SKM-1 (cell line): ENCODE data around the gene VEGFB.

Experiments
- DNase-seq: peaks from one replicate; lab custom pipeline; 2025; ENCODE audit not compliant: unreplicated experiment; lab: John Stamatoyannopoulos, UW

The VEGFB gene

DNA sequence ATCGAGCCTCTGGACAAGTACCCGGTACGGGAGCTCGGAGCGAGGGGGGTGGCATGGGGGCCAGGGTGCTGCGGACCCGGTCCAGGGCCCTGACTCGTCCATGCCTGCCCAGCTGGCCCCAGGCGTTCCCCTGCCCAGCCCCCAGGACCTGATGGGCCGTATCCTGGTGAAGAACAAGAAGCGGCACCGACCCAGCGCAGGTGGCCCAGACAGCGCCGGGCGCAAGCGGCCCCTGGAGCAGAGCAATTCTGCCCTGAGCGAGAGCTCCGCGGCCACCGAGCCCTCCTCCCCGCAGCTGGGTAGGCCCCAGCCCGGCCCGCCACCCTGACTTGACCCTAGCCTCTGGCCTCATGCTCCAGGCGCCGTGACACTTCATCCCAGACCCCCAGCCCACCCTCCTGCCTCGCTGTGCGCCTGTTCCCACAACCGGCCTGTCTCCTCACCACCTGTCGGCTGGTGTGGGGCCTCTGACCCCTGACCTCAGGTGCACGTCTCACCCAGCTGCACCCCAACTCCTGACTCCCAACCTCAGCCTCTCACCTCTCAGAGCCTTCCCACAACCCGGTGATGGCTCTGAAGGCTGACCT, 24.7 kb downstream of the VEGFB start:
- no peak for DNase-seq

DNA sequence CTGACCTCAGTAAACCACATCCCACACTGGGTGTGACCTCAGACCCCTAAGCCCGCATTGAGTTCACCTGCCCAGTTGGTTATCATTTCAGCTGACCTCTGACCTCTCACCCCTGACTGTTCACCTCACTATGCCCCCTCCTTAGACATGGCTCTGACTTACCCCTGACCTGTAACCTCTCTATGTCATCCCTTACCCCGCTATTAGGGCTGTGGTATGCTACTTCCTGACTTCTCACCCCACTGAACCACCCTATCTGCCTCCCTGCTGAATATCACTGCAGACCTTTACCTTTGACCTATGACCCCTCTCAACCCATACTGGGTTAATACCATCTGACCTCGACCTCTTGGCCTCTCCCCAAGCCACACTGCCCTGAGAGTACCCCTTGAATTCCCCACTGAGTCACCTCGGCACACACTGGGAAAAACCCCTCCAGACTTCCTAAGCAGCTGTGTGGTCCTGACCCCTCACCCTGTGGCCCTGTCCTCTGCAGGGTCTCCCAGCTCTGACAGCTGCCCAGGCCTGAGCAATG, 25.2 kb downstream of the VEGFB start:
- DNase-seq, result no peak

DNA sequence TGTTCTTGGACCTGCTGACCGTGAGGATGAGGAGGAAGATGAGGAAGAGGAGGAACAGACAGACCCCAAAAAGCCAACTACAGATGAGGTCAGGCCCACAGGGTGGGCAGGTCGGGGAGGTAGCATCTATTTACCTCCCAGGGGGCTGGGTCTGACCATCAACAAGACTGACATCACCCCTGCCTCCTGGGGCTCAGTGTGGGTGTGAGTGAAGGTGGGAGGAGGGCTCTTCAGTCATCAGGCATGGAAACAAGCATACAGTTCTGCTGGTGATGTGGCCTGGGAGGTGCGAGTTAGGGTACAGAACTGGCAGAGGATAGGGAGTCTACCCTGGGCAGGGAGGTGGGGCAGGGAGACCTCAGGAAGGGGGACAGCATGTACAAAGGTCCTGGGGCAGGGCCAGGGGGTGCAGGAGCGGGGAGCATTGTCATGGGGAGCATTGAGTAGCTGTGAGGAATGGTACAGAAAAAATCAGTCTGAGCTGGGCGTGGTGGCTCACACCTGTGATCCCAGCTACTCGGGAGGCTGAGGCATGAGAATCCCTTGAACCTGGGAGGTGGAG, 25.8 kb downstream of the VEGFB start:
- no peak for DNase-seq

DNA sequence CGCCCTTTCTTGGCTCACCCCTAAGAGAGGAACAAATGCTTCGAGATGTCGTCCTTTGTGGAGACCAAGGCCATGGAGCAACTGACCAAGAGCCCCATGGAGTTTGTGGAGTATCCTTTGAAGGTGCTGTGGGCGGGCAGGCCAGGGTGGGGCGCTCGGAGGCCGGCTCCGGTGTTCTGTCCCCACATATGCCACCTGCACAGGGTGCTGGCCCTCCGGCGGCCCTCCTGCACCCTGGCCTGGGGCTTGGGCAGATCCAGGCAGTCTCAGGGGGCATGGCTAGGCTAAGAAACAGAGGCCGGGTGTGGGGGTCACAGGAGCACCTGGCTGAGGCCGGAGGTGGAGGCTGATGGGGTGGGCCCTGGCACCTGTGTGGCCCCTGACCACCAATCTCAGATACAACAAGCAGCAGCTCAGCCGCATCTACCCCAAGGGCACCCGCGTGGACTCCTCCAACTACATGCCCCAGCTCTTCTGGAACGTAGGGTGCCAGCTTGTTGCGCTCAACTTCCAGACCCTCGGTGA, 27.2 kb downstream of the VEGFB start:
- no peak for DNase-seq

DNA sequence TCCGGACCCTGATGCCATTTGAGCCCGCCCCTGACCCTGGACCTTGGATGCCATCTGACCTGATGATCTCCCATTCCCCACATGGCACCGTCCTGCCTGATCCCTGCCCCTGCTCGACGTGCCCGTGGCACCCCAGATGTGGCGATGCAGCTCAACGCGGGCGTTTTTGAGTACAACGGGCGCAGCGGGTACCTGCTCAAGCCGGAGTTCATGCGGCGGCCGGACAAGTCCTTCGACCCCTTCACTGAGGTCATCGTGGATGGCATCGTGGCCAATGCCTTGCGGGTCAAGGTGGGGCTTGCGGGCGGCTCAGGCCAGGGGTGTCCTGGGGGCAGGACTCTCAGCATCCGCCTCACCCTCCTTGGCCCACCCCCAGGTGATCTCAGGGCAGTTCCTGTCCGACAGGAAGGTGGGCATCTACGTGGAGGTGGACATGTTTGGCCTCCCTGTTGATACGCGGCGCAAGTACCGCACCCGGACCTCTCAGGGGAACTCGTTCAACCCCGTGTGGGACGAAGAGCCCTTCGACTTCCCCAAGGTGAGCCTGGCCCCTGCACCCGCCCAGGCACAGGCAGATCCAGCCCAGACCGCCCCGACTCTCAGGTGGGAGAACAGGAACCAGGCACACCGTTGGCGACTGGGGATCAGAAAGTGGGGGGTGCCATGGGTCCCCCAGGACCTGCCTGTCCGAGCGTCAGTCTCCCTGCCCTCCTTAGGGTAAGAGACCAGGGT, 28.1 kb downstream of the VEGFB start:
- no peak for DNase-seq

DNA sequence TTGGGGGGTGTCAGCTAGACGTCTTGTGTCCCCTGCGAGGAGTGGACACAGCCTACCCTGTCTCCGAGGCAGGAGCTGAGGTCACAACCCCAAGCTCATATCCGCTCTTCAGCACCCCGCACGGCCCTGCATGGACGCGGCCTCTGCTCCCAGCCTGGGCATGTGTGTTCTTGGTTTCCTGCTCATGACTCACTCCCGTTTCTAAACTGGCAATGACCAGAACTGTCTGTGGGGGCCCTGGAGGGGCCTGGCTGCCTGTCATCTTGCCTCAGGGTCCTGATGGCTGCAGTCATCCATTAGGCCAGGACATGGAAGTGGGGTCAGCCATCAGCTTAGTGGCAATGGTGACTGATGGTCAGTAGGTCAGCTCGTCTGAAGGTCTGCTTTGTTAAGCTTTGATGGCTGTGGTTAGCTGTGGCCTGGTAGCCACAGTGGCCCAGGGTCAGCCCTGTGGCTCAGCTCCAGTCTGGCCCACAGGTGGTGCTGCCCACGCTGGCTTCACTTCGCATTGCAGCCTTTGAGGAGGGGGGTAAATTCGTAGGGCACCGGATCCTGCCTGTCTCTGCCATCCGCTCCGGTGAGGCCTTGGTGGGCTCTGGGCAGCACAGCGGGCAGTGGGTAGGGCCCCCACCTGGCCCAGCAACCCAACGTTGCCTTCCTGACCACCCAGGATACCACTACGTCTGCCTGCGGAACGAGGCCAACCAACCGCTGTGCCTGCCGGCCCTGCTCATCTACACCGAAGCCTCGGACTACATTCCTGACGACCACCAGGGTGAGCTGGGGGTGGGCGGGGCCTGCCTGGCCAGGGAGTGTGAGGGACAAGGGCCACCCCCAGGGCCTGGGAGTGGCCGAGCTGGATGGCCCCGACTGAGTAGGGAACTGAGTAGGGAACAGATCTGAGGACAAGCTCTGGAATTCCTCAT, 28.9 kb downstream of the VEGFB start:
- no peak for DNase-seq

DNA sequence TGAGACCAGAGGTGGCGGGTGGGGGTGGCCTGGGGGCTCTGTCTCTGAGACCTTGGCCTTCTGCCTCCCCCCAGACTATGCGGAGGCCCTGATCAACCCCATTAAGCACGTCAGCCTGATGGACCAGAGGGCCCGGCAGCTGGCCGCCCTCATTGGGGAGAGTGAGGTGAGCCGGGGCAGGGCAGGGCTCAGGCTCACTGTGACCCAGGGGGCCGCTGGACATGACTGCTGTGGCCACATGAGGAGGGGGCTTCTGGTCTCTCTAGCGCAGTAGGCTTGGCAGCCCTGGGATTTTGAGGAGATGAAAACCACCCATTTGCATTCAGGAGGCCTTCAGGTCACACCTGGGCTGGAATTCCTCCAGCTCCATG, 29.5 kb downstream of the VEGFB start:
- no peak for DNase-seq

DNA sequence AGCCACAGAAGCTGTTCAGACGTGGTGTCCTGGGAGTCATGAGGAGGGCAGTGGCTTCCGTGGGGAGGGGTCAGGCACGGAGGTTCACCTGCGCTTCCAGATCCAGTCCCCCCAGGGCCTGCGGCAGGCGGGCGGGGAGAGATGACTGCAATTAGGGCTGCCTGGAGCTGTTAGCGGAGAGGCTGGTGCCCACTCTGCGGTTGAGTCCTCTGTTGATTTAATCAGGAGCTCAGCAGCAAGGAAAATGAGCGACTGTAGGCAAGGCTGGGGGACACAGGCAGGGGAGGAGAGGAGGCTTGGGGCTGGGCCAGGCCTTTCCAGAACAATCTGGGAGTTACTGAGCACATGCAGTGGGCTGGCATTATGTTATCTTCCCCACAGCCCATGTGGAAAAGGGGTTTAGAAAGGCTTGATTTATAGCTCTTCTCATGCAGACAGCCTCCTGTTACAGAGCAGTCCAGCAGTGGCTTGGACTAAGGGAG, 30.0 kb downstream of the VEGFB start:
- DNase-seq, result no peak

DNA sequence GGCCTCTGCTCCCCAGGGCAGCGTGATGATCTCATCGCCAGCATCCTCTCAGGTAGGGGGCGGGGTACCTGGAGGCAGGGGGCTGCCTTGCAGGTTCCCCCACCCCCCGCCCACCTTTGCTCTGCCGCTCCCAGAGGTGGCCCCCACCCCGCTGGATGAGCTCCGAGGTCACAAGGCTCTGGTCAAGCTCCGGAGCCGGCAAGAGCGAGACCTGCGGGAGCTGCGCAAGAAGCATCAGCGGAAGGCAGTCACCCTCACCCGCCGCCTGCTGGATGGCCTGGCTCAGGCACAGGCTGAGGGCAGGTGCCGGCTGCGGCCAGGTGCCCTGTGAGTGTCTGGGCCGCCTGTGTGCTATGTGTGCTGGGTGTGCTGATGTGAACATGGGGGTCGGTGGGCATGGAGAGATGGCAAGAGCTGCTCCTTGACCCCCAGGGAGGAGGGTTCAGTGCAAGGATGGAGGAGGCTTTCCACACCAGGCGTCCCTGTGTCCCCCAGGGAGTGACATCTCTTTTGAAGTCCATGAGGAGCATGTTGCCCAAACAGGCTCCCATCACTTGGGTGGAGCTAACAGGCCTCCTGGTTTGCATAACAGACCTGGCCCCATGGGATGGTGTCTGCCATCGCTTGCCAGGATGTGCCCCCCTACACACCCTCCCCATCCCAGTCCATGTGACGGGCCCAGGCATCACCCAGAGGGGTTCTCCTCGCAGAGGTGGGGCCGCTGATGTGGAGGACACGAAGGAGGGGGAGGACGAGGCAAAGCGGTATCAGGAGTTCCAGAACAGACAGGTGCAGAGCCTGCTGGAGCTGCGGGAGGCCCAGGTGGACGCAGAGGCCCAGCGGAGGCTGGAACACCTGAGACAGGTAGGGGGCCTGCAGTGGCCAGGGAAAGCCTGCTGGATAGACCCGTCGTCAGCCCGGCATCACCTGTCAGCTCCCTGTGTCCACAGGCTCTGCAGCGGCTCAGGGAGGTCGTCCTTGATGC, 31.1 kb downstream of the VEGFB start:
- no peak for DNase-seq

DNA sequence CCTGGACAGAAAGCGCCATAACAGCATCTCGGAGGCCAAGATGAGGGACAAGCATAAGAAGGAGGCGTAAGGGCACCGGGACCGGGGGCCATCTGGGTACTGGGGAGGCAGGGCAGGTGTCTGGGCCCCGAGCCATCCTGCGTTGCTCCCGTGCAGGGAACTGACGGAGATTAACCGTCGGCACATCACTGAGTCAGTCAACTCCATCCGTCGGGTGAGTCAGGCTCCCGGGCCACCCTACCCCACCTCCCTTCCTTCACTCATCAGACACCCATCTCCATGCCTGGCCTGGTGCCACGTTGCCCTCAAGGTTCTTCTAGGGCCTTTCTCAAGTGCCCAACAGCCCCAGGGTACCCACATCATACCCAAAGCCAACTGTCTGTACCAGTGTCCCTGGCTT, 32.0 kb downstream of the VEGFB start:
- no peak for DNase-seq

DNA sequence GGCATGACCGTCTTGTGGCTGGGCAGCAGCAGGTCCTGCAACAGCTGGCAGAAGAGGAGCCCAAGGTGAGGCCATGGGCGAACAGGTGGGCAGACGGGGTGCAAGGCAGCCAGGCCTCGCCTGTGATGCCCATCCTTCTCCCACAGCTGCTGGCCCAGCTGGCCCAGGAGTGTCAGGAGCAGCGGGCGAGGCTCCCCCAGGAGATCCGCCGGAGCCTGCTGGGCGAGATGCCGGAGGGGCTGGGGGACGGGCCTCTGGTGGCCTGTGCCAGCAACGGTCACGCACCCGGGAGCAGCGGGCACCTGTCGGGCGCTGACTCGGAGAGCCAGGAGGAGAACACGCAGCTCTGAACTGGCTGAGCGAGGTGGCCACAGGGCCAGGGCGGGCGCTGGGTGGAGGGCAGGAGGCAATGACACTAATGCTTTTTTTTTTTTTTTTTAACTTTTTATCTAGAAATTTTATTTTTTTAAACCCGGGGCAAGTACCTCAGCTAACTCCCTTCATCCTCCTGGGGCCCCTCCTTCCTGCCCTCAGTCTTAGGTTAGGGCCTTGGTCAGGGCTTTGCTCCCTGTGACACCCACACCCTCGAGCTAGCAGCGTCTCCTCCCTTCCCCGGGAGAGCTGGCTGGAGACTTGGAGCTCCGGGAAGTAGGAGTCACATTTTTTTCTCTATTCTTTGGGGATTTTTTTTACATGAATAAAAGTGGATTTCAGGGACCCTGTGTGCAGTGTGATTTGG, 33.0 kb downstream of the VEGFB start:
- no peak for DNase-seq

DNA sequence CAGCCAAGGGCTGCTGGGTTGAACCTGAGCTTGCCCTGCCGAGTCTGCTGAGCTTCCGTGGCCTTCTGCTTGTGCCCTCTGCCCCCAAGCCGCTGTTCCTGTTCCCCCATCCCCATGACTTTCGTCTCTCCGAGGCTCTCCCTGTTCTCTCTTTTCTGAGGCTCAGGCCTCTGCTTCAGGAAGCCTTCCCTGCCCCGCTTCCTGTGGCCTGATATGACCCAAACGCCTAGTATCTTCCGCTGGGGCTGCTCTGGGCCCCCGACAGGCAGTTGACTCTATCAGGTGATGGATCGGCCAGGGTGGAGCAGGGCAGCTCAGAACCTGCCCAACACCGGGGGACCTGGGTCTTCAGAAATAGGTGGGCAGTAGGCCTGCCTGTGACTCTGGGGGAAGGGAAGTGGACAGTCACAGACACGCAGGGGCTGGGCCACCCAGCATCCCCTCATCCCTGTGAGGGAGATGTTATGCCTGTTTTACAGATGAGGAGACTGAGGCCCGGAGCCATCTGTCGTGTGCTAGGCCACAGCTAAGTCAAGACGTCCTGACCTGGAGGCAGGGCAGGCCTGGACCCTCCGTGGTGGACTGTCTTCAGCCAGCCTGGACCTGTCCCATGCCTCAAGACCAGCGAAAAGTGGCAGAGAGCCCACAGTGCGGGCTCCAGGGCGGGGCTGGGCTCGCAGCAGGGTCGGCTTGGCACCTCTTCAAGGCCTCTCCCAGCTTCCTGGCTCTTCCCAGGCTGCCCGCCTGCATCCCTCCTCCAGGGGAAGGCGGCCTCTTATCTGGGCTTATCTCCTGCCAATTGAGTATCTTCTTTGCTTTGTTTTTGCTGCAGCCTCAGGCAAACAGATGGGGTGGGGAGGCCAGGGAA, 33.9 kb downstream of the VEGFB start:
- DNase-seq, result no peak

DNA sequence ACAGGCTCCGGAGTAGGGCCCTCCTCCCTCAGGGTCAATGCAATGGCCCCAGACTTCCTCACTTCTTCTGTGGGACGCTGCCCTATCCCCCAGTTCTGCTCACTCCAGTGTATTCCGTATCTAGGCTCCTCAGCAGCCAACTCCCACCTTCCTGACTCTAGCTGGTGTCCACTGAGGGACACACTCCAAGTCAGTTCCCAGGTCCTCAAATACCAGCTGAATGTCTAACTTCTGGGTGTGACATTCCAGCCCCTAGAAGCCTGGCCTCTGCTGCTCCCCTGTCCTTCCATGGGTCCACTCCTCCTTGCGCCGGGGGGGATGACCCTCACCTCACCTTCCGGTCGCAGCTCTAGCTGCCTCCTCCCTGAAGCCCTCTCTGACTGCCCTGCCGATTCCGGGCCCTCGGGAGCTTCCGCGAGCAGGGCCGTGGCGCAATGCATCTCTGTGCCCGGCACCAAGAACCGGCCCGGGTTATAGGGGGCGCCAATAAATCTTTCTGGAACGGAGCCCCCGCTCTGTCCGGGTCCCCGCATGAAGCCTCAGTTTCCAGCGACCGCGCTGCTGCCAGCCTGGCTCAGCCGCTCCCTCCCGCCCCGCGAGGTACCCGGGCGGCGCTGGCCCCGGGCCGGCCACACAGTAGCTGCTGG, 34.6 kb downstream of the VEGFB start:
- DNase-seq, result no peak

DNA sequence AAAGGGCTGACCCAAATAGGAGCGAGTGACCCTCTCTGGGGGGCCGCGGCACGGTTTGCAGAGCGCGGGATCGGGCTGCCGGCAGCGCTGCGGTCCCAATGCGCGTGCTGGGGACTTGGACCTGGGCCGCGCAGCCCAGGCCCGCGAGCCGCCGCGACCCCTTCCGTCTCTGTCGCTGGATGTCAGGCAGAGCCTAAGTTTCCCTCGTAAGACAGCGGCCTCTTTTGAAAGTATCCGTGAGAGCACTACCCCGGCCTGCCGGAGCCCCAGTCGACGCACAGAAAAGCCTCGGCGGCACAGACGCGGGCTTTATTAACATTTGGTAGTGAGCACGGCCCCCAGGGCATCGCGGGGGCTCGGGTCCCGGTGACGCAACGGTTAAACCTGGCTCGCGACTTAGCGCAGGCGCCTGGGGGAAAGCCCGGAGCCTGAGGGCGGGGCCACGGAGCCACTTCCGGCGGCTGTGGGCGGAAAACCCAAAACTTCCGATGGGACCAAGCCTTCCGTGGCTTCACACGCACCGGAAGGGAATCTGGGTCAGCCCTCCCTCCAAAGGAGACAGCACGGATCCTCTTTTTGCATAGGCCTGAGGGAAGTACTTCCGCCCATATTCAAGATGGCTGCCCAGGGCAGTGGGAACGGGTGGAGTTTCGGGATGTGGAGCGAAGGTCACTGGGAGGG, 35.3 kb downstream of the VEGFB start:
- peak; percentile 98 for DNase-seq

DNA sequence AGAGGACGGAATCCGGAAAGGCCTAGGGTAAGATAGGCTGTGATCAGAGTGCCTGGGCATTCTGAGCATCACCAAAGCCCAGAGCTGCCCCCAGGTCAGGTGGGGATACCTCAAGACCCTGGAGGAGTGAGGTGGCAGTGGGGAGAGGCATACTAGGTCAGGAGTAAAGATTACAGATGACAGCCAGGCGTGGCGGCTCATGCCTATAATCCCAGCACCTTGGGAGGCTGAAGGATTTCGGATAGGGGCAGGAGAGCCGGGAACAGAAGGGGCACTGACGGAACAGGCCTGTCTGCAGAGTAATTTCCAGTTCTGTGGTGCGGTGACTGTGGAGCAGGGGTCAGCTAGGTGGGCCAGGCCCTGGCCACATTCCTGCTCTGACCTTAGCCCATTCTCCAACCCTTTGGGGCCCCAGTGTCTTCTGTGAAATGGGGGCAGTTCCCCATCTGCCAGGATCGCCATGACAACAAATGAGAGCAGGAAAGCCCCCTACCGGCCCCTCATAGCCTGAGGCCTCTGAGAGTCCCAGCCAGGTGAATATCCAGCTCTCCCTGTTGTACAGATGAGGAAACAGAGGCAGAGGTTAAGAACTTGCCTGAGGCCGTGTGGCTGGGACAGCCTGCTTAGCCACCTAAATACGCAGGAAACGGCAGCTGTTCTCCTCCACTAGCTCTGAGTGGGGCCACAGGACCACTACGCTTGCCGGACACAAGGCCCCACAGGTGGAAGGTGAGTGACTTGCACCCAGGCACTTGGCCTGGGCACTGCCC, 40.8 kb downstream of the VEGFB start:
- DNase-seq, result no peak

DNA sequence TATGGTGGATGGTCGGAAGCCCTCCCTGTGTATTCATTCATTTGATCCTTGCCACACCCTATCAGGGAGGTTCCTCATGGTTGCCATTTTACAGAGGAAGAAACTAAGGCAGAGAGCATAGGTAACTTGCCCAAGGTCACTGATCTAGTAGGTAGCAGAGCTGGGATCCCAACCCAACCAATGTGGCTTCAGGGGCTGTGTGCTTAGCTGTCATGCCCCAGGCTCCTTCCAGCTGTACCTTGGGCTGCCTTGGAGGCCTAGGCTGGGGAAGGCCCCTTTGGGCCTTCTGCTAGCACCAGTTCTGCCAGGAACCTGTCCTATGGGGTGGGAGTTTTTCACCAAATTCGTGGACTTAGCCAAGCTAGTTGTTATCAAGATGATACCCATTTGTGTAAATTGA, 41.5 kb downstream of the VEGFB start:
- no peak for DNase-seq
